OCI-LY1 (cell line): ENCODE measurements around the gene AMY2B.

ENCODE experiments used
- H2AFZ ChIP-seq: fragments of 200-600 bp; sonication (generic), shearing (Covaris generic); 2 replicates; pipeline ENCODE4 v1.6.0; 2014; ENCODE audit warnings: antibody characterized with exemption, mild to moderate bottlenecking, low read length
- H3F3A ChIP-seq: fragments of 200-600 bp; sonication (generic), shearing (Covaris generic); 2 replicates; pipeline ENCODE4 v1.6.0; 2014; ENCODE audit warnings: mild to moderate bottlenecking, antibody characterized with exemption, low read length, moderate library complexity; ENCODE audit not compliant: insufficient read depth
- H3K27ac ChIP-seq: fragments of 200-600 bp; sonication (generic); 2 replicates; pipeline ENCODE4 v1.5.1; 2014; ENCODE audit warnings: low read length, mixed run types, mild to moderate bottlenecking, low read depth; ENCODE audit not compliant: poor library complexity, severe bottlenecking
- H3K27me3 ChIP-seq: fragments of 200-600 bp; sonication (generic); 2 replicates; pipeline ENCODE4 v1.6.0; 2014; ENCODE audit warnings: antibody characterized with exemption, mild to moderate bottlenecking, low read length, moderate library complexity; ENCODE audit not compliant: insufficient read depth
- H3K36me3 ChIP-seq: fragments of 200-600 bp; sonication (generic); 2 replicates; pipeline ENCODE4 v1.6.1; 2014; ENCODE audit warnings: mild to moderate bottlenecking, antibody characterized with exemption, low read length, moderate library complexity, mixed read lengths; ENCODE audit not compliant: insufficient read depth
- H3K4me1 ChIP-seq: fragments of 200-600 bp; sonication (generic); 2 replicates; pipeline ENCODE4 v1.5.1; 2014; ENCODE audit warnings: mild to moderate bottlenecking, low read length, moderate library complexity; ENCODE audit not compliant: insufficient read depth, severe bottlenecking
- H3K4me2 ChIP-seq: fragments of 200-600 bp; sonication (generic), shearing (Covaris generic); 2 replicates; pipeline ENCODE4 v1.6.1; 2014; ENCODE audit warnings: low read length
- H3K4me3 ChIP-seq: fragments of 200-600 bp; sonication (generic); 2 replicates; pipeline ENCODE4 v1.5.1; 2014; ENCODE audit warnings: low read length, low read depth, mild to moderate bottlenecking, mixed read lengths; ENCODE audit not compliant: poor library complexity, severe bottlenecking
- H3K79me2 ChIP-seq: fragments of 200-600 bp; shearing (Covaris generic); 2 replicates; pipeline ENCODE4 v1.6.1; 2016; ENCODE audit warnings: mixed run types, low read length, mixed read lengths; ENCODE audit not compliant: insufficient read depth
- H3K9ac ChIP-seq: fragments of 200-600 bp; sonication (generic), shearing (Covaris generic); 2 replicates; pipeline ENCODE4 v1.6.1; 2014; ENCODE audit warnings: mild to moderate bottlenecking, low read length, mixed read lengths
- H3K9me2 ChIP-seq: fragments of 200-600 bp; sonication (generic), shearing (Covaris generic); 2 replicates; pipeline ENCODE4 v1.6.1; 2014; ENCODE audit warnings: low read depth, mild to moderate bottlenecking, low read length, mixed read lengths
- H3K9me3 ChIP-seq: fragments of 200-600 bp; shearing (Covaris generic); 2 replicates; pipeline ENCODE4 v1.6.1; 2014; ENCODE audit warnings: low read length, mixed read lengths
- H4K20me1 ChIP-seq: fragments of 200-600 bp; sonication (generic), shearing (Covaris generic); 2 replicates; pipeline ENCODE4 v1.6.0; 2016; ENCODE audit warnings: mild to moderate bottlenecking, low read length; ENCODE audit not compliant: insufficient read depth
- EZH2 ChIP-seq: fragments of 200-600 bp; sonication (generic), shearing (Covaris generic); IDR thresholded peaks from 2 replicates; pipeline ENCODE4 v1.8.0; 2017; ENCODE audit warnings: borderline replicate concordance, mixed run types, mild to moderate bottlenecking, antibody characterized with exemption, low read length, moderate library complexity, mixed read lengths
- TF ChIP-seq, protein P1 (sequence below): fragments of 200-600 bp; sonication (generic), shearing (Covaris generic); IDR thresholded peaks from 2 replicates; pipeline ENCODE4 v1.5.1; 2017; ENCODE audit warnings: mild to moderate bottlenecking, antibody characterized with exemption, low read length, moderate library complexity, mixed read lengths

The AMY2B gene

DNA sequence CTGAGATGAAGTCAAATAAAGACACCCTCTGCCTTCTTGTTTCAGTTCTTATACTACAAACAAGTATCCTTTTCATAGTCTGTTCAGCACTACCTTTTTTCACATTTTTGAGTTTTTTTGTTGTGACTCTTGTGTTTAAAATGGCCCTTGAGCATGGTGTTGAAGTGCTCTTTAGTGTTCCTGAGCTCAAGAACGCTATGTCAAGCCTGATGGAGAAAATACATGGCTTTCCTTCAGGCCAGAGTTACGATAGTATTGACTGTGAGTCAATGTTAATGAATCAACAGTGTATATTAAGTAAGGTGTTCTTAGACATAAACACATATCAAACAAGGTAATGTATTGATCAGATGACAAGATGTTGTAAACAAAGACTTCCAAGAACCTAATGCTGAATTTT is 33.2 kb upstream of the AMY2B start:
- Histone ChIP-seq H3K4me2 (no peak overlapping the region), H3K27ac (no peak overlapping the region), H3K27me3 (no peaks in the 10 kb centered on the region), H3K36me3 (peaks cover 84% of the 10 kb centered on the region), H3K9me3 (no peaks in the 10 kb centered on the region), H3K9ac (no peak overlapping the region), H3F3A (no peaks in the 10 kb centered on the region), H3K79me2 (no peaks in the 10 kb centered on the region), H4K20me1 (no peaks in the 10 kb centered on the region), H3K9me2 (no peaks in the 10 kb centered on the region), H2AFZ (no peak overlapping the region), H3K4me1 (no peaks in the 10 kb centered on the region), H3K4me3 (no peak overlapping the region)
- TF ChIP-seq, protein P1, sequence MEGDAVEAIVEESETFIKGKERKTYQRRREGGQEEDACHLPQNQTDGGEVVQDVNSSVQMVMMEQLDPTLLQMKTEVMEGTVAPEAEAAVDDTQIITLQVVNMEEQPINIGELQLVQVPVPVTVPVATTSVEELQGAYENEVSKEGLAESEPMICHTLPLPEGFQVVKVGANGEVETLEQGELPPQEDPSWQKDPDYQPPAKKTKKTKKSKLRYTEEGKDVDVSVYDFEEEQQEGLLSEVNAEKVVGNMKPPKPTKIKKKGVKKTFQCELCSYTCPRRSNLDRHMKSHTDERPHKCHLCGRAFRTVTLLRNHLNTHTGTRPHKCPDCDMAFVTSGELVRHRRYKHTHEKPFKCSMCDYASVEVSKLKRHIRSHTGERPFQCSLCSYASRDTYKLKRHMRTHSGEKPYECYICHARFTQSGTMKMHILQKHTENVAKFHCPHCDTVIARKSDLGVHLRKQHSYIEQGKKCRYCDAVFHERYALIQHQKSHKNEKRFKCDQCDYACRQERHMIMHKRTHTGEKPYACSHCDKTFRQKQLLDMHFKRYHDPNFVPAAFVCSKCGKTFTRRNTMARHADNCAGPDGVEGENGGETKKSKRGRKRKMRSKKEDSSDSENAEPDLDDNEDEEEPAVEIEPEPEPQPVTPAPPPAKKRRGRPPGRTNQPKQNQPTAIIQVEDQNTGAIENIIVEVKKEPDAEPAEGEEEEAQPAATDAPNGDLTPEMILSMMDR = no peak
- TF ChIP-seq EZH2 = no peak

DNA sequence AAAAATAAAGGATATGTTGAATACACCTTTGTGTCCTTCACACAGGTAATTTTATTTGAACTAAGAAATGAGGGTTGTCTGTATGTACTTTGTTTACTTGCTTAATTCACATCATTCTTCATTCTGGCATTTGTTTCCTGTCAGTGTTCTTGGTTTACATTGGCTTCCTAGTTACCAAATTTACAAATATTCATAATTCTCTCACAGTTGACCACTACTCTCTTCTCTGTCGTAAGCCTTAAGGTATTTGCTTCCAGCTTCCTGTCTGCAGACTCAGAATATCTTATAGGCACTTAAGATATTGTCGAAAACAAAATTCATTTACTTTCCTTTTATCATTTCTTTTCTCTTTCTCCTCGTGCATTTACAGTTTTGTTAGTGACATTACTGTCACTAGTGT is 30.0 kb upstream of the AMY2B start:
- no peaks in the 10 kb centered on the region for H3K79me2 ChIP-seq
- TF ChIP-seq EZH2 = no peak
- TF ChIP-seq, protein P1 = no peak
- no peaks in the 10 kb centered on the region for H3K9me2 ChIP-seq
- no peaks in the 10 kb centered on the region for H3K27me3 ChIP-seq
- H3K9ac ChIP-seq = no peak overlapping the region
- no peaks in the 10 kb centered on the region for H3F3A ChIP-seq
- H3K36me3 ChIP-seq = peaks cover 82% of the 10 kb centered on the region
- no peak overlapping the region for H3K27ac ChIP-seq
- H2AFZ ChIP-seq = no peak overlapping the region
- no peak overlapping the region for H3K4me2 ChIP-seq
- H4K20me1 ChIP-seq = no peaks in the 10 kb centered on the region
- H3K4me1 ChIP-seq = no peaks in the 10 kb centered on the region
- H3K9me3 ChIP-seq = no peaks in the 10 kb centered on the region
- no peak overlapping the region for H3K4me3 ChIP-seq

DNA sequence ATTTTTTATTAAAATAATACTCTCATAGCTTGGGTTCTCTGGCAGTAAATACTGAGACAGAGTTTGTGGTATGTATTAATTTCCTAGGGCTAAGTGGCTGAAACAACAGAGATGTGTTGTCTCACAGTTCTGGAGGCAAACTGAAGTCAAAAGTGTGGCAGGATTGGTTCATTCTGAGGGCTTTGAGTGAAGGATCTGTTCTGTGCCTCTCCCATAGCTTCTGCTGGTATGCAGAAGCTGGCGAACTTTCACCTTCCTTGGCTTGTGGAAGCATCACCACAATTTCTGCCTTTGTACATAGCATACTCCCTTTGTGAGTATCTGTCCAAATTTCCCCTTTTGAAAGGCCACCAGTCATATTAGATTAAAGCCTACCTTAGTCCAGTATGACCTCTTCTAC is 24.9 kb upstream of the AMY2B start:
- no peaks in the 10 kb centered on the region for H3F3A ChIP-seq
- H3K79me2 ChIP-seq = no peaks in the 10 kb centered on the region
- no peak overlapping the region for H2AFZ ChIP-seq
- H3K4me2 ChIP-seq = no peak overlapping the region
- no peaks in the 10 kb centered on the region for H3K27me3 ChIP-seq
- peaks cover 83% of the 10 kb centered on the region for H3K36me3 ChIP-seq
- no peak overlapping the region for H3K27ac ChIP-seq
- no peak overlapping the region for H3K9ac ChIP-seq
- H3K9me2 ChIP-seq = no peaks in the 10 kb centered on the region
- H4K20me1 ChIP-seq = no peaks in the 10 kb centered on the region
- H3K4me1 ChIP-seq = no peaks in the 10 kb centered on the region
- H3K4me3 ChIP-seq = no peak overlapping the region
- TF ChIP-seq EZH2 = no peak
- TF ChIP-seq, protein P1 = no peak
- H3K9me3 ChIP-seq = no peaks in the 10 kb centered on the region
